ENCODE results near the gene METTL15. TPM values are rescaled to one million over a fixed set of nuclear protein-coding genes. Genes with fewer than 3 reads are reported as not detected.
"Not testable (repeated sequence)": the region's sequence is repeated elsewhere in the genome, so short reads cannot be mapped to it uniquely, and the experiment has no call there.

The METTL15 gene
- polyA plus RNA-seq, 1 donor, result 22.2 TPM

DNA sequence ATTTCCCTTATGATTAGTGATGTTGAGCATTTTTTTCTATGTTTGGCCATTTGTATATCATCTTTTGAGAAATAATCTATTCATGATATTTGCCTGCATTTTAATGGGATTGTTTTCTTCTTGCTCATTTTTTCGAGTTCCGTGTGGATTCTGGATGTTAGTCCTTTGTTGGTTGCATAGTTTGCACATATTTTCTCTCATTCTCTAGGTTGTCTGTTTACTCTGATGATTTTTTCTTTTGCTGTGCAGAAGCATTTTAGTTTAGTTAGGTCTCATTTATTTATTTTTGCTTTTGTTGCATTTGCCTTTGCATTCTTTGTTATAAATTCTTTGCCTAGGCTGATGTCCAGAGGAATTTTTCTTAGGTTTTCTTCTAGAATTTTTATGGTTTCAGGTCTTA is 87.3 kb downstream of the METTL15 start:
- no peak for DNase-seq

GRCh38 chr11:28209906-28210305 is 101.7 kb downstream of the METTL15 start:
- DNase-seq, result no peak

DNA sequence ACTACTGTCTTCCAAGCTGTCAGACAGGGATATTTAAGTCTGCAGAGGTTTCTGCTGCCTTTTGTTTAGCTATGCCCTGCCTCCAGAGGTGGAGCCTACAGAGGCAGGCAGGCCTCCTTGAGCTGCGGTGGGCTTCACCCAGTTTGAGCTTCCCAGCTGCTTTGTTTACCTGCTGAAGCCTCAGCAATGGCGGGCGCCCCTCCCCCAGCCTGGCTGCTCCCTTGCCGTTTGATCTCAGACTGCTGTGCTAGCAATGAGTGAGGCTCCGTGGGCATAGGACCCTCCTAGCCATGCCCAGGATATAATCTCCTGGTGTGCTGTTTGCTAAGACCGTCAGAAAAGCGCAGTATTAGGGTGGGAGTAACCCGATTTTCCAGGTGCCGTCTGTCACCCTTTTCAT is 113.9 kb downstream of the METTL15 start:
- not testable (repeated sequence) for DNase-seq

DNA sequence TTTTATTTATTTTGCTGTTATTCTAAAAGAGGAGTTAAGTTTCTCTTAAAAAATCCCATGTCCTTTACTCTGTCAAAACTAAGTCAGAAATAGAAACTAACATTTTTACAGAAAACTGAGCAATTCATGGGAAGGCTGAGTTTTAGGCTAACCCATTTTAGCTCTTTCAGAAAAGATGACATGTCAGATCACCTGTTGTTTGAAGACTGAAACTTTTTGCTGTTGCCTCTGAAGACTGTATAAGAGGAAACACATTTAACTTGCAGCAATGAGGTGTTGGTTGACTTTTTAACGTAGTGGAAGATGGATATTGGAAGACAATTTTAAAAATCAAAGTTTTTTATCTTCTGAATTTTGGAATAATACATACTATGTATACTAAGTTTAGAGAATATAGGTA is 115.4 kb downstream of the METTL15 start:
- DNase-seq, result no peak

DNA sequence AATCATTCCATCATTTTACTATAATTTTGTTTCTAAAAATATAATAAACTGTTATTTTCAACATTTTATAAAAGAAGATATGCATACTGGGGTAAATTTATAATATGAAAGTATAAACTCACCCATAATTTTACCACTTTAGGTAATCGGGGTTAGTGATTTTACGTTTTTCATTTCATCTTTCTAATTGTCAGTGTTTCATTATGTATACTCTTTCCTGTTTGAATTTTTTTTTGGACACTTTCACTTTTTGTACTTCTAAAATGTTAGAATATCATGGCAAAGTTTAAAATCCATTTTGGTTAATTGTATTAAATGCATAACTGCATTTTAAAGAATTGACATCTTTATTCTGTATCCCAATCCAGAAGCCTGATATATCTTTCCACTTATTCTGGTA is 115.8 kb downstream of the METTL15 start:
- DNase-seq, result no peak

- DNase-seq, result no peak
Measured at GRCh38 chr11:28227460-28227859, 119.3 kb downstream of the METTL15 start.

DNA sequence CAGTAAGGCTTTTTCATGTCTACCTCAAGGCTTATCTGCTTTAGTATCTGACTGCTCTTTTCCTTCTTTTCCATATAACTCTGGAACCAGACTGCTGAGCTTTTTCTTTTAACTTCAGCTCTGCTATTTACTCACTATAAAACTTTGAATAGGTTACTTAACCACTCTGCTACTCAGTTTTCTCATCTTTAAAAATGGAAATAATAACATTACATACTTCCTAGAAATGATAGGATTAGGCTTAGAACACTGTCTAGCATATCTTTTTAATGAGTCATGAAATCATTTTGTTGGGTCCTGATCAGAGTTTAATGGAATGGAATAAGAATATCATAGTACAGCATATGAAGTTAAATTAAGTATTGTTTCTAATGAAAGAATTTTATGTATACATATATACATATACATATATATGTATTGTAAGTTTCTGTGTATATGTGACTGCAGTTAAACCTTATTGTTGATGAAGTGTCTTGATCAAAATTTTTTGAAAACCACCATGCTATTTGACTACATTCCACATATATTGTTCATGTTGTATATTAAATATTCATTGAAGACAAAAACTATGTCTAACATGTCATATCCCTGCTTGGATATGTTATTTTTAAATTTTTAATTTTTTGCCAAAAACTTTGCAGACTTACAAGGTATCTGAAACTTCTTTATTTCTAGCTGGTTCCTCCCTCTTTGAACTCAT is 120.2 kb downstream of the METTL15 start:
- no peak for DNase-seq

GRCh38 chr11:28231475-28231874 is 123.3 kb downstream of the METTL15 start:
- DNase-seq, result no peak

- no peak for DNase-seq
Measured at GRCh38 chr11:28232649-28233048, 124.5 kb downstream of the METTL15 start.

DNA sequence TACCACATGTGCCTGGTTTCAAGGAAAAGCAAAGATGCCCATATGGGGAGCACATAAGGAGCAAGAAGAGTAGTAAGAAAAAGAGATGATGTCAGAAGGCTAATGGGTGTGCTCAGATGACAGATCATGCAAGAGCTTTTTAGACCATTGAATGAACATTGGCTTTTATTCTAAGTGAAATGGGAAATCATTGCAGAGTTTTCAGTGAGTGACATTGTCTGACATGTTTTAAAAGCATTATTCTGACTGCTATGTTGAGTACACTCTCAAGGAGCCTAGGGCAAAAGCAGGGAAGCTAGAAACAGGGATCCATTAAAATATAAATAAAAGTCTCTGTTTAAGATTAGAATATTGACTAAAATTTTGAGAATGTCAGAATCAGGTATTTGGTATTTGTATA is 133.6 kb downstream of the METTL15 start:
- no peak for DNase-seq

DNA sequence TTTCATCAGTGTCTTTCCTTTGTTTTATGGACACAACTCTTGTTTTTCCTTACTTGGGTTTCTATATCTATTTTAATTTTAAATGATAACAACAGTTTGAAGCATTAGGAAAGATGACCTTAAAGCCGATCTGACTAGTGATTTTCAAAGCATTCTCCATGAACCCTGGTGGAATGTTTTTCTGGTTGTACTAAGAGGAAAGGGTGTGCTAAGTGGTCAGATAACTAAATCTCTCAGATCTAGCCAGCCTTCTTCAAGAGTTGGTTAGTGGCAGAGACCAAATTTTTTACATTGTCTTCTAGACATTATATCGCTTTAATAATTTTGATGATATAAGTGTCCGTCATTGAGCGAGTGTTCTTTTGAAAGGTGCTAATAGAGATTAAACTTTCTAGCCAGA is 134.4 kb downstream of the METTL15 start:
- no peak for DNase-seq

DNA sequence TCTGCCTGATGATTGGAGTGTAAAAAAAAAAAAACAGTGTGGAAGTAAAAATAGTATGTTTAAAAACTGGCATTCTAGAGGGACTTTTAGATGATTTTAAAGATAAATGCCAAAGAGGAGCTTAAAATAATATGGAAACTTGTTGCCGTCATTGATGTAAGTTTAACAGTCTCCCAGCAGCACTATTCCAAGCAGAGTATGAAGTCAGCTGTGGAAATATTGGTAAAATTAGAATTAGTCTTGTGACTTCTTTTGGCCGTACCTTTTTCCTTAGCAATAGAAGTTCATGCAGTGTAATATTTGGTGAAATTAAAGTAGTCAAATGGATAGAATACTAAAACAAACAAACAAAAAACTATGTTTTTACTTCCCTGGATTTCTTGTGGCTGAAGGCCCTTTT is 134.9 kb downstream of the METTL15 start:
- no peak for DNase-seq

DNA sequence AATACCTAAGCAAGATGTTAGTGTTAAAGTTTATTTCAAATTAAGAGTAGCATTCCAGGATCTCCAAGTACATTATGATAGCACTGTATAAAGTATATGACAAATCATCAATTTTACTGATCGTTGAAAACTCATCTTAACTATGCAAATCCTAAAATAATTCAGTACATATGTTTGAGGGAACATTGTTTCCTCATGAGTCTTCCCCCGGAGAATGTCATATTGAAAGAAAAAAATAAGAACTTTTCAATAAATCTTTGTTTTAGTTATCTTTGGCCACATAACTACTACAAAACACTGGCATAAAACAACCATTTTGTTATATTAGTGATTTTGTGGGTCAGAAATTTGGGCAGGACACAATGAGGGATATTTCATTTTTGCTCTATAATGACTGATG is 135.4 kb downstream of the METTL15 start:
- no peak for DNase-seq

DNA sequence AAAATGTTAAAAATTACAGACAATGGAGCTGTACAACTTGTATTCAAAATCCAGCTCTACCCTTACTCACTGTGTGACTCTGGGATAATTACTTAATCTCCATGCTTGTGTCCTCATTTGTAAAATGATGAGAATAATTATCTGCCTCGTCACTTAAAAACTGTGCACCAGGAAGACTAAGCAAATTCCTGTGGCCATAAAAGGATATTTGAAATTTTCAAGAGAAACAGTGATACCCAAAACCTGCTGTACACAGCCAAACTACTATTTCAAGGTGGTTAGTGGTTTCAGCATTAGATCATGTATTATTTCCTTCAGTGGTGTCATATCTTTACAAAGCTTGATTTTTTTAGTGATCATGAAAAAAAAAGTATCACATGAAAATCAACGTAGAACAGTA is 136.9 kb downstream of the METTL15 start:
- no peak for DNase-seq

GRCh38 chr11:28250192-28250591 is 142.0 kb downstream of the METTL15 start:
- no peak for DNase-seq

GRCh38 chr11:28251257-28251656 is 143.1 kb downstream of the METTL15 start:
- no peak for DNase-seq

DNA sequence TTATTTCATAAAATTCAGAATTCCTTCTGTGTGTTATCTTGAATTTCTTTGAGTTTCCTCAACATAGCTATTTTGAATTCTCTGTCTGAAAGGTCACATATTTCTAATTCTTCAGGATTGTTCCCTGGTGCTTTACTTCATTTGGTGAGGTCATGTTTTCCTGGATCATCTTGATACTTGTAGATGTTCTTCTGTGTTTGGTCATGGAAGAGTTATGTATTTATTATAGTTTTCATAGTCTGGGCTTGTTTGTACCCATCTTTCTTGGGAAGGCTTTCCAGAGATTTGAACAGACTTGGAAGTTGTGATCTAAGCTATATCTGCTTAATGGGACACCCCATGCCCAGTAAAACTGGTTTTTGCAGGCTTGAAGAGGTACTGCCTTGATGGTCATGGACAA is 149.6 kb downstream of the METTL15 start:
- DNase-seq, result no peak

DNA sequence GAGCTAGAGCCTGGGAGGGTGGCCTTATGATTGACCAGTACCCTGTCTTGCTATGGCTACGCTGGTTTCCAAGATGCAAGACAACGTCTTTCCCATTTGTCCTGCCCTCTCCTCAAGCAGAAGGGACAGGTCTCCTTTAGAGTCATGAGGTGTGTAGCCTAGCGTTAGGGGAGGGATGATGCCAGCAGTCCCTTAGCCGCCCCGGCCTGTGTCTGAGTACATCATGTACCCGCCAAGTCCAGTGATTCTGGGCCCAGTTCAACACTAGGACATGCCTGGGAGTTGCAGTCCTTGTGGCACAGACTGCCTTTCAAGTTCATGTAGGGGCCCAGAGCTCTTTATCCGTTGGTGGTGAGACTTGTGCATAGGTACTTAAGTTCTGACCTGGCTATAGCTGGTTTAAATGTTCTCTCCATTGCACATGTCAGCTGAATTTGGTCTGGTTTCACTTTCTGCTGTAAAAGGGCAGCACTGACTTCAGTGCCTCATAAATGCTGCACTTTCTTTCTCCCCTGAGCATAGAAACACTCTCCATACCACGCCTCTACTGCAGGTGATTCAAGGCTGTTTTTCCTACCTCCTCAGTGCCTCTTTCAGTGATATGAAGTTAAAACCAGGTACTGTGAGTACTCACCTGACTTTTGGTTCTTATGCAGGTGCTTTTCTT is 151.1 kb downstream of the METTL15 start:
- no peak for DNase-seq

- no peak for DNase-seq
Measured at GRCh38 chr11:28268925-28269324, 160.7 kb downstream of the METTL15 start.

GRCh38 chr11:28269586-28269985 is 161.4 kb downstream of the METTL15 start:
- DNase-seq, result no peak

DNA sequence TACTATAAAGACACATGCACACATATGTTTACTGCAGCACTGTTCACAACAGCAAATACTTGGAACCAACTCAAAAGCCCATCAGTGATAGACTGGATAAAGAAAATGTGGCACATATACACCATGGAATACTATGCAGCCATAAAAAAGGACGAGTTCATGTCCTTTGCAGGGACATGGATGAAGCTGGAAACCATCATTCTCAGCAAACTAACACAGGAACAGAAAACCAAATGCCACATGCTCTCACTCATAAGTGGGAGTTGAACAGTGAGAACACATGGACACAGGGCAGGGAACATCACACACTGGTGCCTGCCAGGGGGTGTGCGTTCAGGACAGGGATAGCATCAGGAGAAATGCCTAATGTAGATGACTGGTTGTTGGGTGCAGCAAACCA is 164.1 kb downstream of the METTL15 start:
- DNase-seq, result not testable (repeated sequence)

GRCh38 chr11:28274216-28274615 is 166.0 kb downstream of the METTL15 start:
- DNase-seq, result no peak

DNA sequence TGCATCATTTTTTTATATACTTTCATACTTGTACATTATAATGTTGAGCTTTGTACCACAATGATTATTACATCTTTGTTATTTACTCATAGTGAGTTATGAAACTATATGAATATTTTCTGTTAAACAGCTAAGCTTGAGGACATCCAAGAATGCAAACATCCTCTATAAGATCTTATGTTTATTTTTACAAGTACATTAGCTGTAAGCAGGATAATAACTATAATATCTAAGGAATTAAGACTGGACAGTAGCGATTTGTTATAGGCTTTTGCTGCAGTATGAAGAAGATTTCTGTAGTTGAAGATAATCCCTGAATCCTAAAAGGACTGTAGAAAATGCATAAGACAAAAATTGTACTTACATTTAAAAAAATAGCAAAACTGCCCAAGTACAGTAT is 176.0 kb downstream of the METTL15 start:
- no peak for DNase-seq

- no peak for DNase-seq
Measured at GRCh38 chr11:28289444-28289843, 181.3 kb downstream of the METTL15 start.

Data from left kidney (tissue), 2 donors.